Measurements from ENCODE around the gene CFAP45.

Gene CFAP45

DNA sequence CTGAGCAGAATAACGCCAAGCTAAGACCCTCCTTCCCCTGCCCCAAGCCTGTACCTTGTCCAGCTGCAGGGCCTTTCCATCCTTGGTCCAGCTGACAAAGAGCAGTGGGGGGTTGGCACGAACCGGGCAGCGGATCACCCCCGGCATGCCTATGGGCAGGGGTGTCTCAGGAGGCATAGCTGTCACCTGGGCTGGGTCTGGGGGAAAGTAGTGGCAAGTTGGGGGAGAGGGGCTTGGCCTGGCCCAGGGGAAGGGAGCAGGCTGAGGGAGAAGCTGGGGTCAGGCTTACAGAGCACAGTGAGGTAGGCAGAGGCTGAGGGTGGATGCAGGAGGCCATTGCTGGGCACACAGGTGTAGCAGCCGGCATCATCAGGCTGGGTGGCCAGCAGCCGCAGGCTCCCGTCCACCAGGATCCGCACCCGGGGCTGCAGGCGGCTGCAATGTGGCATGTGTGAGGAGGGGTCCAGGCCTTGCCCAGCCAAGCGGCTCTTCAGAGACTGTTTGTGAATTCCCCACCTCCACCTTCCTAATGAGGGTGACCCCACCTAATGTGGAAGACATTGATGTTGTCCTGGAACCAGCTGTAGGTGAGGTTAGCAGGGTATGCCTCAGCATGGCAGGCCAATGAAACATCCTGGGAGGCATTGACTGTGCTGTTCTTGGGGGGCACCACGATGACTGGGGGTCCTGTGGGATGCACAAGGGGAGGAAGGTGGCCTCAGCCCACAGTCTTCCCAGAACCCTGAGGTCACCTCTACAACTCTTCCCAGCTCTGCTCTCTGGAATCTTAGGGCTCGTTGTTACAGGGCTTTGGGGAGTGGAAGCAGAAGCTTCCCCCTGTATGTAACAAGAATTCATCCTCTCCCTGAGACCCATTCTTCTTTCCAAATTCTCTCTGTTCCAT, 34.4 kb upstream of the CFAP45 start:
- Histone ChIP-seq H3K9me3 (no peaks in the 10 kb centered on the region), H3K36me3 (no peaks in the 10 kb centered on the region), H3K27me3 (no peaks in the 10 kb centered on the region), H3K4me3 (ENCODE audit: low read depth, low read length) (no peak overlapping the region), H3K4me1 (peaks cover 2% of the 10 kb centered on the region; the same call in 1 of the 2 replicates)
- no peak for TF ChIP-seq CTCF (IDR thresholded peaks at IDR 0.05; ENCODE audit: low read depth, low read length)
- no peak for DNase-seq

GRCh38 chr1:159933347-159933746, 33.4 kb upstream of the CFAP45 start:
- Histone ChIP-seq H3K9me3 (no peaks in the 10 kb centered on the region), H3K4me1 (peaks cover 2% of the 10 kb centered on the region; the same call in 1 of the 2 replicates), H3K4me3 (ENCODE audit: low read depth, low read length) (no peak overlapping the region), H3K27me3 (no peaks in the 10 kb centered on the region), H3K36me3 (no peaks in the 10 kb centered on the region)
- TF ChIP-seq CTCF (IDR thresholded peaks at IDR 0.05; ENCODE audit: low read depth, low read length), result no peak
- DNase-seq, result no peak

DNA sequence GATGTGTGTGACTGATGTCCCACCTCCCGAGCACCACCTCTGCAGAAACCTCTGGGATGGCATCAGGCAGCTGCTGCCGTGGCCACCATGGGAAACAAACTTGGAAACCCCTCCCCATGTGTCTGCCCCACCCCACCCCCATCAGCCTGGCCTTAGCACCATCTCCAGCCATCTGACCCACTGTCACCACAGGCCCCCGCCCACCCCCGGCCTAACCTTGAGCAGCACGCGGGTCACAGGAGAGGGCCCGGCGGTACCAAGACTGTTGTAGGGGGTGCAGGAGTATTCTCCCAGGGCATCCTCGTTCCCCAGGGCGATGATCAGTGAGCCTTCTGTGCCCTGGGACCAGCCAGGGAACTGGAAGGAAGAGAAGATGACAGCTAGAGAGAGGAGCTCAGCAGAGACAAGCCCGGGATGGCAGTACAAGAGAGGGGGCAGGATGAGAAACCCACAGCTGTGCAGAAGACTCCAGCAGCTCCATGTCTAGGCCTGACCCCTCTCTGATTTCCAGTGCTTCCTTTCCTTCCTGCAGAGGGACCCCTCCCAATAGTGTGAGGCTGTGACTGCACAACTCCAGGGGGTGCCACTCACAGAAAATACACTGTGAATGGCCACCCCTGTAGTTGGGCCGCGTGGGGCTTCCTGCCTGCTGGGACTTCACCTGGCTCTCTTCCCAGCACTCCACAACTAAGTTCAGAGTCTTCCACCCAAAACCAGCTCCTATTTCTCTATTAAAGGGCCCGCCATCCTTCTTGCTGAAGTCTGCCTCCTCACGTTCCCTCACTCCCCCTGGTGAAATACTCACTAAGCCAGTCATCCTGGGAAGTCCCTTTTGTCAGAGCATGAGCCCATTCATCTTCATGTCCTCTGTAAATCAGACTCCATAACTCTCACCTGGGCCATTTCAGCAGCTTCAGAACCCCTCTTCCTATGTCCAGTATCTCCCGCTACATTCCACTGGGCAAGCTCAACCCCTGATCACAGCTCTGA, 32.6 kb upstream of the CFAP45 start:
- Histone ChIP-seq H3K9me3 (no peaks in the 10 kb centered on the region), H3K36me3 (no peaks in the 10 kb centered on the region), H3K4me3 (ENCODE audit: low read depth, low read length) (no peak overlapping the region), H3K4me1 (no peaks in the 10 kb centered on the region), H3K27me3 (no peaks in the 10 kb centered on the region)
- DNase-seq, result no peak
- no peak for TF ChIP-seq CTCF (IDR thresholded peaks at IDR 0.05; ENCODE audit: low read depth, low read length)

DNA sequence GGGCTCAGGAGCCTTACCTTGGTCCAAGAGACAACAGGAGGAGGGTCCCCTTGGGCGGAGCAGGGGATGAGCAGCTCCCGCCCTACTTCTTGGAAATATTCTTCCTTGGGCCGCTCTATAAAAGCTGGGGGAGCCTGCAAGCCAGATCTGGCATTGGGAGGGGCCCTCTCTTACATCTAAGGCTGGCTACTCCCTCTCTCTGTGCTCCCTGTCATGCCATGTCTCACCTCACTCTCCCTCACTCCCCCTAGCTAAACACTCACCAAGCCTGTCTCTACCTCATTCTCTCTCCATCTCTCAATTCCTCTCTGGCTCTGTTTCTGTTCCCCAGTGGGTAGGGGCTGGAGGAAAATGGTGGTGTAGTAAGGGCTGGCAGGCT, 31.8 kb upstream of the CFAP45 start:
- TF ChIP-seq CTCF (IDR thresholded peaks at IDR 0.05; ENCODE audit: low read depth, low read length), result no peak
- Histone ChIP-seq H3K27me3 (no peaks in the 10 kb centered on the region), H3K9me3 (no peaks in the 10 kb centered on the region), H3K4me3 (ENCODE audit: low read depth, low read length) (no peak overlapping the region), H3K36me3 (no peaks in the 10 kb centered on the region), H3K4me1 (no peaks in the 10 kb centered on the region)
- no peak for DNase-seq

- Histone ChIP-seq H3K27me3 (no peaks in the 10 kb centered on the region), H3K36me3 (no peaks in the 10 kb centered on the region), H3K9me3 (no peaks in the 10 kb centered on the region), H3K4me3 (ENCODE audit: low read depth, low read length) (no peak overlapping the region), H3K4me1 (no peaks in the 10 kb centered on the region)
- TF ChIP-seq CTCF (IDR thresholded peaks at IDR 0.05; ENCODE audit: low read depth, low read length), result no peak
- DNase-seq, result no peak
Observed at GRCh38 chr1:159931101-159931794, 31.3 kb upstream of the CFAP45 start.
